HEK293T (cell line): Measurements from ENCODE around the gene ACOXL.

ENCODE experiments used
- CTCF ChIA-PET: fragments of 350-600 bp; formaldehyde crosslinking; extraction: SDS; loops from one replicate; lab custom pipeline; 2021; ENCODE audit warnings: antibody characterized with exemption, inconsistent platforms; lab: Yijun Ruan, JAX
- POLR2A ChIA-PET: fragments of 350-600 bp; formaldehyde crosslinking; extraction: SDS; loops from one replicate; lab custom pipeline; 2020; ENCODE audit warnings: antibody characterized with exemption, inconsistent platforms; lab: Yijun Ruan, JAX
- DNase-seq: peaks from one replicate; pipeline ENCODE4 v3.0.0; 2012; ENCODE audit warnings: mixed read lengths; ENCODE audit errors: extremely low spot score
- ARNT ChIP-seq: fragments of 450-650 bp; IDR thresholded peaks from 2 replicates; pipeline ENCODE4 v1.6.1; 2017; ENCODE audit warnings: mild to moderate bottlenecking
- BHLHE40 ChIP-seq: fragments of 450-650 bp; IDR thresholded peaks from 2 replicates; pipeline ENCODE4 v1.6.1; 2016; ENCODE audit warnings: mild to moderate bottlenecking, moderate library complexity, borderline replicate concordance
- CTBP1 ChIP-seq: fragments of 450-650 bp; IDR thresholded peaks from 2 replicates; pipeline ENCODE4 v1.6.1; 2016; ENCODE audit warnings: borderline replicate concordance
- ELF4 ChIP-seq: fragments of 450-650 bp; IDR thresholded peaks from 2 replicates; pipeline ENCODE4 v1.6.1; 2017; ENCODE audit warnings: antibody characterized with exemption
- FOXA1 ChIP-seq: fragments of 450-650 bp; IDR thresholded peaks from 2 replicates; pipeline ENCODE4 v1.6.1; 2016; ENCODE audit warnings: mild to moderate bottlenecking
- FOXK2 ChIP-seq: fragments of 450-650 bp; IDR thresholded peaks from 2 replicates; pipeline ENCODE4 v1.6.1; 2016; ENCODE audit warnings: mild to moderate bottlenecking
- FOXM1 ChIP-seq: fragments of 450-650 bp; IDR thresholded peaks from 2 replicates; pipeline ENCODE4 v1.6.1; 2017; ENCODE audit warnings: mild to moderate bottlenecking, borderline replicate concordance
- HDGF ChIP-seq: fragments of 450-650 bp; IDR thresholded peaks from 2 replicates; pipeline ENCODE4 v1.6.1; 2017; ENCODE audit warnings: antibody characterized with exemption, borderline replicate concordance
- L3MBTL2 ChIP-seq: fragments of 450-650 bp; conservative IDR thresholded peaks from 2 replicates; pipeline ENCODE4 v1.6.1; 2016; ENCODE audit warnings: mild to moderate bottlenecking
- LEF1 ChIP-seq: fragments of 450-650 bp; IDR thresholded peaks from 2 replicates; pipeline ENCODE4 v1.6.1; 2017; ENCODE audit warnings: mild to moderate bottlenecking, borderline replicate concordance
- NFRKB ChIP-seq: fragments of 450-650 bp; IDR thresholded peaks from 2 replicates; pipeline ENCODE4 v1.6.1; 2016; ENCODE audit warnings: mild to moderate bottlenecking, moderate library complexity
- PKNOX1 ChIP-seq: fragments of 450-650 bp; IDR thresholded peaks from 2 replicates; pipeline ENCODE4 v1.6.1; 2016
- SP1 ChIP-seq: fragments of 450-650 bp; IDR thresholded peaks from 2 replicates; pipeline ENCODE4 v1.6.1; 2017
- SUZ12 ChIP-seq: fragments of 450-650 bp; IDR thresholded peaks from 2 replicates; pipeline ENCODE4 v1.6.1; 2016; ENCODE audit warnings: mild to moderate bottlenecking
- TARDBP ChIP-seq: fragments of 450-650 bp; IDR thresholded peaks from 2 replicates; pipeline ENCODE4 v1.6.1; 2016
- ZNF384 ChIP-seq: fragments of 450-650 bp; IDR thresholded peaks from 2 replicates; pipeline ENCODE4 v1.6.1; 2016

The ACOXL gene

GRCh38 chr2:111005307-111005706 lies 272.9 kb downstream of the ACOXL start:
- DNase-seq = no peak
- ChIA-PET CTCF (no interaction called here), POLR2A (no interaction called here)
- TF ChIP-seq PKNOX1 (no peak), LEF1 (no peak), BHLHE40 (no peak), ARNT (no peak), FOXA1 (no peak), ZNF384 (no peak), L3MBTL2 (no peak)

GRCh38 chr2:111005821-111006220 lies 273.4 kb downstream of the ACOXL start:
- DNase-seq = no peak
- TF ChIP-seq LEF1 = no peak
- no peak for TF ChIP-seq SP1
- no peak for TF ChIP-seq ARNT
- TF ChIP-seq CTBP1 = no peak
- TF ChIP-seq ZNF384 = no peak
- no peak for TF ChIP-seq PKNOX1
- no peak for TF ChIP-seq SUZ12
- TF ChIP-seq FOXM1 = no peak
- TF ChIP-seq NFRKB = no peak
- no peak for TF ChIP-seq TARDBP
- no peak for TF ChIP-seq FOXK2
- no peak for TF ChIP-seq FOXA1
- TF ChIP-seq ELF4 = no peak
- TF ChIP-seq HDGF = no peak
- TF ChIP-seq L3MBTL2 = no peak
- no peak for TF ChIP-seq BHLHE40
- ChIA-PET POLR2A (no interaction called here), CTCF (no interaction called here)

- ChIA-PET POLR2A (no interaction called here), CTCF (no interaction called here)
- no peak for DNase-seq
- no peak for TF ChIP-seq LEF1
- TF ChIP-seq TARDBP = no peak
- TF ChIP-seq L3MBTL2 = no peak
- no peak for TF ChIP-seq ARNT
- TF ChIP-seq NFRKB = no peak
- no peak for TF ChIP-seq HDGF
- TF ChIP-seq SUZ12 = no peak
- no peak for TF ChIP-seq FOXK2
- no peak for TF ChIP-seq ZNF384
- TF ChIP-seq PKNOX1 = no peak
- no peak for TF ChIP-seq ELF4
- TF ChIP-seq CTBP1 = no peak
- TF ChIP-seq FOXA1 = no peak
- no peak for TF ChIP-seq BHLHE40
- TF ChIP-seq SP1 = no peak
Observed at GRCh38 chr2:111007757-111008688, 275.6 kb downstream of the ACOXL start.

GRCh38 chr2:111011218-111011617 lies 278.8 kb downstream of the ACOXL start:
- ChIA-PET POLR2A (no interaction called here), CTCF (interaction anchor here (0.5 kb wide), 1 partner anchor 16 kb away, joined by 3 read pairs; no protein-coding TSS in a partner anchor)
- no peak for TF ChIP-seq FOXK2
- no peak for TF ChIP-seq CTBP1
- TF ChIP-seq HDGF = no peak
- no peak for TF ChIP-seq BHLHE40
- TF ChIP-seq FOXA1 = no peak
- TF ChIP-seq ELF4 = no peak
- no peak for TF ChIP-seq TARDBP
- no peak for DNase-seq

GRCh38 chr2:111015283-111015995 lies 283.1 kb downstream of the ACOXL start:
- POLR2A ChIA-PET = no interaction called here
- CTCF ChIA-PET = no interaction called here

More at GRCh38 chr2:111015283-111015995, 283.1 kb downstream of the ACOXL start:
- DNase-seq = no peak
- no peak for TF ChIP-seq CTBP1
- TF ChIP-seq BHLHE40 = no peak
- TF ChIP-seq FOXA1 = no peak
- TF ChIP-seq FOXM1 = no peak
- TF ChIP-seq PKNOX1 = no peak
- no peak for TF ChIP-seq ZNF384
- TF ChIP-seq FOXK2 = no peak
- TF ChIP-seq ARNT = no peak
- TF ChIP-seq HDGF = no peak
- no peak for TF ChIP-seq LEF1
- no peak for TF ChIP-seq ELF4
- TF ChIP-seq SP1 = no peak
- TF ChIP-seq SUZ12 = no peak
- no peak for TF ChIP-seq L3MBTL2
- no peak for TF ChIP-seq TARDBP
- no peak for TF ChIP-seq NFRKB
